NB4 (cell line): ENCODE data around the gene SNX14.

Experiments used
- CTCF ChIP-seq: IDR thresholded peaks from one replicate; pipeline ENCODE4 v1.5.1; 2012; ENCODE audit warnings: low read depth, low read length
- POLR2A ChIP-seq: IDR thresholded peaks from 2 replicates; pipeline ENCODE4 v1.6.1; 2011; ENCODE audit warnings: mild to moderate bottlenecking; ENCODE audit not compliant: insufficient read length; ENCODE audit errors: extremely low read depth

- TF ChIP-seq CTCF: no peak
- no peak for TF ChIP-seq POLR2A
Measured at GRCh38 chr6:85628353-85628752, 34.7 kb upstream of the SNX14 start.
